ENCODE data around the gene PLCL2.

The PLCL2 gene

GRCh38 chr3:17057321-17057720 is 172.6 kb downstream of the PLCL2 start:
- TF ChIP-seq CTCF (IDR thresholded peaks at IDR 0.05; ENCODE audit: low read depth, low read length, missing control alignments): no peak
- no peak for DNase-seq (ENCODE audit: extremely low read depth, low read depth)
- H3K4me3 ChIP-seq (replicated peaks; ENCODE audit: low read depth, low read length): no peak overlapping the region

GRCh38 chr3:17059989-17060550 is 175.3 kb downstream of the PLCL2 start:
- TF ChIP-seq CTCF (IDR thresholded peaks at IDR 0.05; ENCODE audit: low read depth, low read length, missing control alignments): no peak
- H3K4me3 ChIP-seq (replicated peaks; ENCODE audit: low read depth, low read length): no peak overlapping the region
- DNase-seq (ENCODE audit: extremely low read depth, low read depth): no peak

GRCh38 chr3:17061005-17061404 is 176.2 kb downstream of the PLCL2 start:
- DNase-seq (ENCODE audit: extremely low read depth, low read depth): no peak
- no peak overlapping the region for H3K4me3 ChIP-seq (replicated peaks; ENCODE audit: low read depth, low read length)
- TF ChIP-seq CTCF (IDR thresholded peaks at IDR 0.05; ENCODE audit: low read depth, low read length, missing control alignments): no peak

GRCh38 chr3:17062736-17063135 is 178.0 kb downstream of the PLCL2 start:
- no peak for DNase-seq (ENCODE audit: extremely low read depth, low read depth)
- no peak overlapping the region for H3K4me3 ChIP-seq (replicated peaks; ENCODE audit: low read depth, low read length)
- TF ChIP-seq CTCF (IDR thresholded peaks at IDR 0.05; ENCODE audit: low read depth, low read length, missing control alignments): no peak

- H3K4me3 ChIP-seq (replicated peaks; ENCODE audit: low read depth, low read length): no peak overlapping the region
- TF ChIP-seq CTCF (IDR thresholded peaks at IDR 0.05; ENCODE audit: low read depth, low read length, missing control alignments): no peak
- DNase-seq (ENCODE audit: extremely low read depth, low read depth): no peak
These were observed 178.8 kb downstream of the PLCL2 start for GRCh38 chr3:17063596-17063995.

- no peak for DNase-seq (ENCODE audit: extremely low read depth, low read depth)
- no peak overlapping the region for H3K4me3 ChIP-seq (replicated peaks; ENCODE audit: low read depth, low read length)
- TF ChIP-seq CTCF (IDR thresholded peaks at IDR 0.05; ENCODE audit: low read depth, low read length, missing control alignments): no peak
These were observed 180.6 kb downstream of the PLCL2 start for GRCh38 chr3:17065315-17065714.

GRCh38 chr3:17065881-17066280 is 181.1 kb downstream of the PLCL2 start:
- DNase-seq (ENCODE audit: extremely low read depth, low read depth): no peak
- TF ChIP-seq CTCF (IDR thresholded peaks at IDR 0.05; ENCODE audit: low read depth, low read length, missing control alignments): no peak
- H3K4me3 ChIP-seq (replicated peaks; ENCODE audit: low read depth, low read length): no peak overlapping the region

All from HFF-Myc (cell line).